Body of pancreas (tissue), 4 donors: Measurements from ENCODE around the gene GOLGA3.

Experiments used
- POLR2A ChIP-seq, 3 donors: fragments of 450-650 bp; IDR thresholded peaks; one replicate each; pipeline ENCODE4 v1.6.1; 2016; ENCODE audit warnings: antibody characterized with exemption in 3 of 3, mild to moderate bottlenecking in 2 of 3
- TF ChIP-seq, protein P1 (sequence below), 7 experiments: fragments of 450-650 bp in 4 of 7; fragments of 200-600 bp in 3 of 7; sonication (generic) in 3 of 7; IDR thresholded peaks; one replicate each; pipeline ENCODE4 v1.5.1; 2016 to 2019; ENCODE audit warnings: antibody characterized with exemption in 7 of 7

DNA sequence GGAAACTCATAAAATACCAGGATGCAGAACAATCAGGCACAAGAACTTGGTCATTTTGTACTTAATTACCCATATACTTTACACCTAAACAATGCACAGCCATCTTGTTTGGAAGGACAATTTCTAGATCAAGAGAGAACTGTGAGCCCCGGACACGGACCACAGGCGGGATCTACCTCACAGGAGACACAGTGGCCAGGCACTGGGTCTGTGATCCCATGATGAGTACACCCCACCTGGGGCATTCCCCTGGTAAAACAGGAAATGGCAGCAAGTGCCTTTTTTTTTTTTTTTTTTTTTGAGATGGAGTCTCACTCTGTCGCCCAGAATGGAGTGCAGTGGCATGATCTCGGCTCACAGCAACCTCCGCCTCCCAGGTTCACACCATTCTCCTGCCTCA is 15.2 kb downstream of the GOLGA3 start:
- TF ChIP-seq, protein P1, sequence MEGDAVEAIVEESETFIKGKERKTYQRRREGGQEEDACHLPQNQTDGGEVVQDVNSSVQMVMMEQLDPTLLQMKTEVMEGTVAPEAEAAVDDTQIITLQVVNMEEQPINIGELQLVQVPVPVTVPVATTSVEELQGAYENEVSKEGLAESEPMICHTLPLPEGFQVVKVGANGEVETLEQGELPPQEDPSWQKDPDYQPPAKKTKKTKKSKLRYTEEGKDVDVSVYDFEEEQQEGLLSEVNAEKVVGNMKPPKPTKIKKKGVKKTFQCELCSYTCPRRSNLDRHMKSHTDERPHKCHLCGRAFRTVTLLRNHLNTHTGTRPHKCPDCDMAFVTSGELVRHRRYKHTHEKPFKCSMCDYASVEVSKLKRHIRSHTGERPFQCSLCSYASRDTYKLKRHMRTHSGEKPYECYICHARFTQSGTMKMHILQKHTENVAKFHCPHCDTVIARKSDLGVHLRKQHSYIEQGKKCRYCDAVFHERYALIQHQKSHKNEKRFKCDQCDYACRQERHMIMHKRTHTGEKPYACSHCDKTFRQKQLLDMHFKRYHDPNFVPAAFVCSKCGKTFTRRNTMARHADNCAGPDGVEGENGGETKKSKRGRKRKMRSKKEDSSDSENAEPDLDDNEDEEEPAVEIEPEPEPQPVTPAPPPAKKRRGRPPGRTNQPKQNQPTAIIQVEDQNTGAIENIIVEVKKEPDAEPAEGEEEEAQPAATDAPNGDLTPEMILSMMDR (IDR thresholded peaks at IDR 0.05), result no peak
- no peak for TF ChIP-seq POLR2A (IDR thresholded peaks at IDR 0.05)
